ENCODE results near the gene CEBPZ.
"Not testable (repeated sequence)": the region's sequence is repeated elsewhere in the genome, so short reads cannot be mapped to it uniquely, and the experiment has no call there.

CEBPZ gene

DNA sequence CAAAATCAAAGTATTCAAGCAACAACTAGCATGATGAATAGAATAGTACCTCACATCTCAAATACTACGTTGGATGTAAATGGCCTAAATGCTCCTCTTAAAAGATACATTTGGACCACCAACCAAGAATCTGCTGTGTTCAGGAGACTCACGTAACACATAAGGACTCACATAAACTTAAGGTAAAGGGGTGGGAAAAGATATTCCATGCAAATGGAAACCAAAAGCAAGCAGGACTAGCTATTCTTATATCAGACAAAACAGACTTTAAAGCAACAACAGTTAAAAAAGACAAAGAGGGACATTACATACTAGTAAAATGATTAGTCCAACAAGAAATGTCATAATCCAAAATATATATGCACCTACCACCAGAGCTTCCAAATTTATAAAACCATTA lies 24.6 kb downstream of the CEBPZ start:
- not testable (repeated sequence) for H2AK5ac ChIP-seq (ENCODE audit: low read length); H3K4me2 ChIP-seq (ENCODE audit: low read length); H3K27ac ChIP-seq (ENCODE audit: low read depth, low read length); H3K27me3 ChIP-seq (ENCODE audit: insufficient read depth, low read length); H3K4me1 ChIP-seq (ENCODE audit: control insufficient read depth in 1 of 2, insufficient read depth in 2 of 2, low read length in 2 of 2); H3K79me1 ChIP-seq (ENCODE audit: low read length); H2BK5ac ChIP-seq (ENCODE audit: low read depth, low read length, poor library complexity); DNase-seq; H3K18ac ChIP-seq (ENCODE audit: low read length); H2AFZ ChIP-seq (ENCODE audit: insufficient read depth, low read length, poor library complexity); H3K4ac ChIP-seq (ENCODE audit: low read depth, low read length); H3K23ac ChIP-seq (ENCODE audit: low read length); H3K79me2 ChIP-seq (ENCODE audit: control insufficient read depth, insufficient read depth, low read length, poor library complexity); H3K9me3 ChIP-seq (ENCODE audit: insufficient read depth, low read depth, low read length); H4K8ac ChIP-seq (ENCODE audit: low read depth, low read length); H4K91ac ChIP-seq (ENCODE audit: low read depth, low read length); H4K12ac ChIP-seq (ENCODE audit: low read depth, low read length); H2BK120ac ChIP-seq (ENCODE audit: insufficient read depth, low read length, poor library complexity); H3K14ac ChIP-seq (ENCODE audit: low read length); H2BK12ac ChIP-seq (ENCODE audit: low read length); H3K9ac ChIP-seq (ENCODE audit: low read length); H3K4me3 ChIP-seq (ENCODE audit: low read depth, low read length)
- no CpG with 5 or more reads among the region's 2 CpGs for WGBS (ENCODE audit: extremely low coverage, insufficient coverage, insufficient read length)
- H3K36me3 ChIP-seq (ENCODE audit: control insufficient read depth in 1 of 2, insufficient read depth in 2 of 2, low read length in 2 of 2): peaks cover 10 to 14% of the 10 kb centered on the region in 2 experiments

DNA sequence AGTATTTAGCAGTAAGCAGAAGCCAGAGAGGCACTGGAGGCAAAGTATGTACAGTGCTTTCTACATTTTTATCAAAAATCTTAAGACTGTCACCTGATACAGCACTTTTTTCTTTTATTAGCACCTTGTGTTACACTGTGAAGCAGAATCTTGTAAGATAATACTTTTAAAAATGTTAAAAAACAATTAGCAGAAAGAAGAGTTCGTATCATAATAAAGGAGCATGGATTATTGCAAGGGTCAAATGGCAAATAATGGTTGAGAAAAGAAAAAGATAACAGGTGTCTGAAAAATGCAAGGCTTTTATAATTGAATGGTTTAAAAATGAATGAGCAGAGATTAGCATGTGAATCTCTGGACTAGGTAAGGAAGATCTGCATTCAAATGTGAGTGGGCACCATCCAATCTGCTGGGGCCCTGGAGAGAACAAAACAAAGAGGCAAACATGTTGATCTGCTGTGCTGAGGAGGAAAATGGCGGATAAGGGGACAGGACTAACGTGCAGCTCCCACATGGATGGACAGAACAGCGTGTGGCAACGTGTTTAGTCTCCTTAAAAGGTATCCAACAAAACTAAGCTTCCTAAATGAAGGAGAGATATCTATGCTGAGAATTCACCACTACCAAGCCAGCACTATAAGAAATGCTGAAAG lies 25.6 kb downstream of the CEBPZ start:
- H2AK5ac ChIP-seq (ENCODE audit: low read length): no peak overlapping the region

DNA sequence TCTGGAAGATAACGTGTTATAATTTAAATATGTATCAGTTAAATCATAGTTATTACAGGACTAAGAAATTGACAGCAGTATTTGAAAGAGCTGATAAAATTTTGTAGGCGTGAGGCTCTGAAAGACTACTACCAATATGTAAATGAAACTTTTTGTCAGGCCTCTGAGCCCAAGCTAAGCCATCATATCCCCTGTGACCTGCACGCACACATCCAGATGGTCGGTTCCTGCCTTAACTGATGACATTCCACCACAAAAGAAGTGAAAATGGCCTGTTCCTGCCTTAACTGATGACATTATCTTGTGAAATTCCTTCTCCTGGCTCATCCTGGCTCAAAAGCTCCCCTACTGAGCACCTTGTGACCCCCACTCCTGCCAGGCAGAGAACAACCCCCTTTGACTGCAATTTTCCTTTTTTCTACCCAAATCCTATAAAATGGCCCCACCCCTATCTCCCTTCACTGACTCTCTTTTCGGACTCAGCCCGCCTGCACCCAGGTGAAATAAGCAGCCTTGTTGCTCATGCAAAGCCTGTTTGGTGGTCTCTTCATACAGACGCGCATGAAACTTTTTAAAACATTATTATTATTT lies 26.2 kb downstream of the CEBPZ start:
- not testable (repeated sequence) for H3K27me3 ChIP-seq (ENCODE audit: insufficient read depth, low read length); H3K18ac ChIP-seq (ENCODE audit: low read length); H3K4me2 ChIP-seq (ENCODE audit: low read length); H2AFZ ChIP-seq (ENCODE audit: insufficient read depth, low read length, poor library complexity); H2BK5ac ChIP-seq (ENCODE audit: low read depth, low read length, poor library complexity); H2AK5ac ChIP-seq (ENCODE audit: low read length); H3K23ac ChIP-seq (ENCODE audit: low read length); H3K4me1 ChIP-seq (ENCODE audit: control insufficient read depth in 1 of 2, insufficient read depth in 2 of 2, low read length in 2 of 2); H4K91ac ChIP-seq (ENCODE audit: low read depth, low read length); H3K4ac ChIP-seq (ENCODE audit: low read depth, low read length); H4K8ac ChIP-seq (ENCODE audit: low read depth, low read length); H3K79me1 ChIP-seq (ENCODE audit: low read length); H3K27ac ChIP-seq (ENCODE audit: low read depth, low read length); H3K9me3 ChIP-seq (ENCODE audit: insufficient read depth, low read depth, low read length); DNase-seq; H3K4me3 ChIP-seq (ENCODE audit: low read depth, low read length); H3K9ac ChIP-seq (ENCODE audit: low read length); H4K12ac ChIP-seq (ENCODE audit: low read depth, low read length); H3K79me2 ChIP-seq (ENCODE audit: control insufficient read depth, insufficient read depth, low read length, poor library complexity); H2BK120ac ChIP-seq (ENCODE audit: insufficient read depth, low read length, poor library complexity); H3K14ac ChIP-seq (ENCODE audit: low read length); H2BK12ac ChIP-seq (ENCODE audit: low read length)
- H3K36me3 ChIP-seq (ENCODE audit: control insufficient read depth in 1 of 2, insufficient read depth in 2 of 2, low read length in 2 of 2): peaks cover 13 to 19% of the 10 kb centered on the region in 2 experiments
- no CpG with 5 or more reads among the region's 8 CpGs for WGBS (ENCODE audit: extremely low coverage, insufficient coverage, insufficient read length)

More for the DNA sequence above, 25.6 kb downstream of the CEBPZ start:
- no peak overlapping the region for H4K91ac ChIP-seq (ENCODE audit: low read depth, low read length)
- H3K27me3 ChIP-seq (ENCODE audit: insufficient read depth, low read length): no peaks in the 10 kb centered on the region
- H3K79me2 ChIP-seq (ENCODE audit: control insufficient read depth, insufficient read depth, low read length, poor library complexity): no peaks in the 10 kb centered on the region
- no peak overlapping the region for H2AFZ ChIP-seq (ENCODE audit: insufficient read depth, low read length, poor library complexity)
- no peak overlapping the region for H4K8ac ChIP-seq (ENCODE audit: low read depth, low read length)
- H3K36me3 ChIP-seq (ENCODE audit: control insufficient read depth in 1 of 2, insufficient read depth in 2 of 2, low read length in 2 of 2): peaks cover 11 to 14% of the 10 kb centered on the region in 2 experiments
- H3K27ac ChIP-seq (ENCODE audit: low read depth, low read length): no peak overlapping the region
- no peak overlapping the region for H2BK12ac ChIP-seq (ENCODE audit: low read length)
- H3K14ac ChIP-seq (ENCODE audit: low read length): no peak overlapping the region
- H3K18ac ChIP-seq (ENCODE audit: low read length): no peak overlapping the region
- no peak overlapping the region for H3K4me2 ChIP-seq (ENCODE audit: low read length)
- H3K79me1 ChIP-seq (ENCODE audit: low read length): no peaks in the 10 kb centered on the region
- H3K4me1 ChIP-seq (ENCODE audit: control insufficient read depth in 1 of 2, insufficient read depth in 2 of 2, low read length in 2 of 2): peaks cover 0 to 2% of the 10 kb centered on the region in 2 experiments
- no peak overlapping the region for H2BK5ac ChIP-seq (ENCODE audit: low read depth, low read length, poor library complexity)
- no peak overlapping the region for H3K4me3 ChIP-seq (ENCODE audit: low read depth, low read length)
- no peak overlapping the region for H4K12ac ChIP-seq (ENCODE audit: low read depth, low read length)
- DNase-seq: no peak
- H3K9me3 ChIP-seq (ENCODE audit: insufficient read depth, low read depth, low read length): no peaks in the 10 kb centered on the region
- H3K23ac ChIP-seq (ENCODE audit: low read length): no peak overlapping the region
- no peak overlapping the region for H2BK120ac ChIP-seq (ENCODE audit: insufficient read depth, low read length, poor library complexity)
- H3K4ac ChIP-seq (ENCODE audit: low read depth, low read length): no peak overlapping the region
- WGBS (ENCODE audit: extremely low coverage, insufficient coverage, insufficient read length): no CpG with 5 or more reads among the region's 5 CpGs
- H3K9ac ChIP-seq (ENCODE audit: low read length): no peak overlapping the region

- Histone ChIP-seq H3K14ac (ENCODE audit: low read length) (no peak overlapping the region), H2AFZ (ENCODE audit: insufficient read depth, low read length, poor library complexity) (no peak overlapping the region), H2BK120ac (ENCODE audit: insufficient read depth, low read length, poor library complexity) (no peak overlapping the region), H4K8ac (ENCODE audit: low read depth, low read length) (no peak overlapping the region), H3K4me3 (ENCODE audit: low read depth, low read length) (no peak overlapping the region), H3K4ac (ENCODE audit: low read depth, low read length) (no peak overlapping the region), H3K79me1 (ENCODE audit: low read length) (no peaks in the 10 kb centered on the region), H4K12ac (ENCODE audit: low read depth, low read length) (no peak overlapping the region), H2BK12ac (ENCODE audit: low read length) (no peak overlapping the region), H3K36me3 (ENCODE audit: control insufficient read depth in 1 of 2, insufficient read depth in 2 of 2, low read length in 2 of 2) (peaks cover 13 to 19% of the 10 kb centered on the region in 2 experiments), H3K18ac (ENCODE audit: low read length) (no peak overlapping the region), H3K4me1 (ENCODE audit: control insufficient read depth in 1 of 2, insufficient read depth in 2 of 2, low read length in 2 of 2) (peaks cover 0 to 2% of the 10 kb centered on the region in 2 experiments), H3K9me3 (ENCODE audit: insufficient read depth, low read depth, low read length) (no peaks in the 10 kb centered on the region), H3K4me2 (ENCODE audit: low read length) (no peak overlapping the region), H4K91ac (ENCODE audit: low read depth, low read length) (no peak overlapping the region), H3K9ac (ENCODE audit: low read length) (no peak overlapping the region), H3K23ac (ENCODE audit: low read length) (no peak overlapping the region), H3K79me2 (ENCODE audit: control insufficient read depth, insufficient read depth, low read length, poor library complexity) (no peaks in the 10 kb centered on the region), H2AK5ac (ENCODE audit: low read length) (no peak overlapping the region), H2BK5ac (ENCODE audit: low read depth, low read length, poor library complexity) (no peak overlapping the region), H3K27me3 (ENCODE audit: insufficient read depth, low read length) (no peaks in the 10 kb centered on the region), H3K27ac (ENCODE audit: low read depth, low read length) (no peak overlapping the region)
- DNase-seq: no peak
- no CpG with 5 or more reads among the region's 2 CpGs for WGBS (ENCODE audit: extremely low coverage, insufficient coverage, insufficient read length)
Measured at GRCh38 chr2:37203708-37204107, 27.7 kb downstream of the CEBPZ start.
